AG09309 (cell line): Measurements from ENCODE around the gene ADCY2.

Experiments
- DNase-seq: peaks from one replicate; pipeline ENCODE4 v3.0.0-alpha.2; 2010; ENCODE audit warnings: low read depth
- H3K4me3 ChIP-seq: 2 replicates; pipeline ENCODE4 v1.5.1; 2011; ENCODE audit warnings: mild to moderate bottlenecking, low read depth, low read length, moderate library complexity; ENCODE audit not compliant: control insufficient read depth
- CTCF ChIP-seq: IDR thresholded peaks from 2 replicates; pipeline ENCODE4 v1.5.1; 2011; ENCODE audit warnings: mild to moderate bottlenecking, low read depth, low read length, inconsistent platforms; ENCODE audit not compliant: insufficient read depth, control insufficient read depth; ENCODE audit errors: missing control alignments

Gene ADCY2

DNA sequence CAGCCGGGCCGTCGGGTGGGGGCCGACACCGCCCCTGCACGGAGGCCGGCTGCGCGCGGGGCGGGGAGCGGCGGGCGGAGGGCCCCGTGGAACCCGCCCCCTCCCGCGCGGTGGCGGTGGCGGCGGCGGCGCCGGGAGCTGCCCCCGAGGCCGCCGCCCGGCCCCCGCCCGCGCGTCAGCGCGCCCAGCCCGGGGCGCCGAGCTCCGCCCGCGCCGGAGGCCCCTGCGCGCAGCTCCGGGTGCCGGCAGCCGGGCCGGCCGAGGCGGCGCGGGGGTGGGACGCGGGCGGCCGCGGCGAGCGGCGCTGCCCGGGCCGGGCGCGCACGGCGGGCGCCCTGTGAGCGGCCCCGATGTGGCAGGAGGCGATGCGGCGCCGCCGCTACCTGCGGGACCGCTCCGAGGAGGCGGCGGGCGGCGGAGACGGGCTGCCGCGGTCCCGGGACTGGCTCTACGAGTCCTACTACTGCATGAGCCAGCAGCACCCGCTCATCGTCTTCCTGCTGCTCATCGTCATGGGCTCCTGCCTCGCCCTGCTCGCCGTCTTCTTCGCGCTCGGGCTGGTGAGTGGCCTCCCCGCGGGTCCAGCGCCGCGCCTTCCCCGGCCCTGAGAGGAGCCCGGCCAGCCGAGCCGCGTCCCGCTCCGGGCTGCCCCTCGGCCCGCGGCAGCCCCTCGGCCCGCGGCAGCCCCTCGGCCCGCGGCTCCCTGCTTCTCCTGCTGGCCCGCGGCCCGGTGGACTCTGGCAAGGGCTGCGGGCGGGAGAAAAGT is at the start of gene ADCY2:
ADCY2 (plus strand) TSS at position 192 of the 766 bp plus-strand sequence; CDS start at position 351, 159 bp downstream.
- no peak for DNase-seq
- no peak for TF ChIP-seq CTCF
- H3K4me3 ChIP-seq: no peak within 1 kb of the TSS; the same call in 1 of the 2 replicates

DNA sequence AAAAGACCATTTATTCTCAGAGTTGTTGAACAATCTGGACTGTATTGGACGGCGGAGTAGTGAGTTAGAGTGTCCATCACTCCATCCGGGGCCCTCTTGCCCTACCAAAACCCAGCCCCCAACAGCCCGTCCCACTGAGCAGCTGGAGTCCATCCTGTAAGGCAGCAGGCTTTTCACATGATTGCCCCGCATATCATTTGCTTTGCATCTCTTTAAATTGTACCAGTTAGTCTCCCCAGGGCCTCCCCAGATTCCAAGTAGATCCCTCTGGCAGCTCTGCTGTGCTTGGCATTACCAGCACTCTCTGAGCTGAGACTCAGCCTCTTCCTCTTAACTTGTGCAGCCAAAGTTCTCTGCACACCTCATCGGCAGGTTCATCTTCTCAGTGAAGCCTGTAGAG is 48.6 kb upstream of the ADCY2 start:
- H3K4me3 ChIP-seq: no peak overlapping the region
- TF ChIP-seq CTCF: no peak
- DNase-seq: no peak

- DNase-seq: no peak
- H3K4me3 ChIP-seq: no peak overlapping the region
- TF ChIP-seq CTCF: no peak
Observed at GRCh38 chr5:7348168-7348854, 47.6 kb upstream of the ADCY2 start.

GRCh38 chr5:7361593-7361992 is 34.3 kb upstream of the ADCY2 start:
- no peak for TF ChIP-seq CTCF
- no peak for DNase-seq
- no peak overlapping the region for H3K4me3 ChIP-seq

GRCh38 chr5:7363067-7363677 is 32.8 kb upstream of the ADCY2 start:
- DNase-seq: no peak
- no peak for TF ChIP-seq CTCF
- no peak overlapping the region for H3K4me3 ChIP-seq

GRCh38 chr5:7364226-7364875 is 31.6 kb upstream of the ADCY2 start:
- TF ChIP-seq CTCF: no peak
- no peak for DNase-seq
- H3K4me3 ChIP-seq: no peak overlapping the region
